ENCODE measurements around the gene ACOX1.

DNA sequence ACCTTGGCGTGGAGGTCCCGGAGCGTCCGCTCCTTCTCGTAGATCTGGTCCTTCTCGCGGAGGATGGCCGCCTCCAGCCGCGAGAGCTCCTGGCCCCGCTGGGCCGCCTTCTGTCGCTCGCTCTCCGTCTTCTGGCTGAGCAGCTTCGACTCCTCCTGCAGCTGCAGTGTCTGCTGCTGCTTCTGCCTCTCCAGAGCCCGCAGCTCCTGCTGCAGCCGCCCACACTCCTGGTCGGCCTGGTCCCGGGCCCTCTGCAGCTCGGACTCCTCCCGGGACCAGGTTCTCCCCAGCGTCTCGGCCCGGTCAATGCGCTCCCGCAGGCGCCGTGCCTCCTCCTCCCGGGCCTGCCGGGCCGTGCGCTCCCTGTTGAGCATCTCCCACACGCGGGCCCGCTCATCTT lies 29.2 kb upstream of the ACOX1 start:
- TF ChIP-seq, protein P1, sequence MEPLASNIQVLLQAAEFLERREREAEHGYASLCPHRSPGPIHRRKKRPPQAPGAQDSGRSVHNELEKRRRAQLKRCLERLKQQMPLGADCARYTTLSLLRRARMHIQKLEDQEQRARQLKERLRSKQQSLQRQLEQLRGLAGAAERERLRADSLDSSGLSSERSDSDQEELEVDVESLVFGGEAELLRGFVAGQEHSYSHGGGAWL (CRISPR knock-in tag; IDR thresholded peaks at IDR 0.05): no peak
- no peak for TF ChIP-seq POLR2G (IDR thresholded peaks at IDR 0.05; ENCODE audit: low read depth, low read length)
- no peak for TF ChIP-seq MIER2 (CRISPR knock-in tag; IDR thresholded peaks at IDR 0.05)
- TF ChIP-seq ZNF335 (CRISPR knock-in tag; IDR thresholded peaks at IDR 0.05): no peak
- TF ChIP-seq ZBTB1 (CRISPR knock-in tag; IDR thresholded peaks at IDR 0.05; ENCODE audit: borderline replicate concordance): no peak
- TF ChIP-seq, protein P2, sequence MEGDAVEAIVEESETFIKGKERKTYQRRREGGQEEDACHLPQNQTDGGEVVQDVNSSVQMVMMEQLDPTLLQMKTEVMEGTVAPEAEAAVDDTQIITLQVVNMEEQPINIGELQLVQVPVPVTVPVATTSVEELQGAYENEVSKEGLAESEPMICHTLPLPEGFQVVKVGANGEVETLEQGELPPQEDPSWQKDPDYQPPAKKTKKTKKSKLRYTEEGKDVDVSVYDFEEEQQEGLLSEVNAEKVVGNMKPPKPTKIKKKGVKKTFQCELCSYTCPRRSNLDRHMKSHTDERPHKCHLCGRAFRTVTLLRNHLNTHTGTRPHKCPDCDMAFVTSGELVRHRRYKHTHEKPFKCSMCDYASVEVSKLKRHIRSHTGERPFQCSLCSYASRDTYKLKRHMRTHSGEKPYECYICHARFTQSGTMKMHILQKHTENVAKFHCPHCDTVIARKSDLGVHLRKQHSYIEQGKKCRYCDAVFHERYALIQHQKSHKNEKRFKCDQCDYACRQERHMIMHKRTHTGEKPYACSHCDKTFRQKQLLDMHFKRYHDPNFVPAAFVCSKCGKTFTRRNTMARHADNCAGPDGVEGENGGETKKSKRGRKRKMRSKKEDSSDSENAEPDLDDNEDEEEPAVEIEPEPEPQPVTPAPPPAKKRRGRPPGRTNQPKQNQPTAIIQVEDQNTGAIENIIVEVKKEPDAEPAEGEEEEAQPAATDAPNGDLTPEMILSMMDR (CRISPR knock-in tag; IDR thresholded peaks at IDR 0.05): no peak
- no peak for TF ChIP-seq CREB1 (IDR thresholded peaks at IDR 0.05)
- TF ChIP-seq CREB1 (CRISPR knock-in tag; IDR thresholded peaks at IDR 0.05): no peak
- TF ChIP-seq GABPA (IDR thresholded peaks at IDR 0.05; ENCODE audit: low read depth, low read length): no peak
- no peak for TF ChIP-seq GABPA (CRISPR knock-in tag; IDR thresholded peaks at IDR 0.05; ENCODE audit: low read depth)
- no peak for TF ChIP-seq MZF1 (CRISPR knock-in tag; IDR thresholded peaks at IDR 0.05; ENCODE audit: borderline replicate concordance)
- TF ChIP-seq NONO (IDR thresholded peaks at IDR 0.05): no peak
- no peak for TF ChIP-seq NONO (CRISPR knock-in tag; conservative IDR thresholded peaks at IDR 0.05)
